GM23338 (cell line): Measurements from ENCODE around the gene SLC15A1. TPM values are rescaled to one million over a fixed set of nuclear protein-coding genes. Genes with fewer than 3 reads are reported as not detected.

Experiments used
- ATAC-seq: fragments of 200-7000 bp; cut with Tn5 transposase; 3 replicates; pipeline ENCODE4 v1.9.1; 2020
- DNase-seq: peaks from one replicate; pipeline ENCODE4 v3.0.0-alpha.2; 2015; ENCODE audit warnings: low spot score
- H2AFZ ChIP-seq: fragments of 200-600 bp; sonication (generic); 2 replicates; pipeline ENCODE4 v1.8.0; 2016; ENCODE audit warnings: antibody characterized with exemption, mild to moderate bottlenecking, moderate library complexity
- H3F3A ChIP-seq: fragments of 200-600 bp; sonication (generic); replicated peaks from 2 replicates; pipeline ENCODE4 v1.8.0; 2017; ENCODE audit warnings: antibody characterized with exemption, mixed run types, low read depth
- H3K27ac ChIP-seq: fragments of 200-600 bp; sonication (generic); 2 replicates; pipeline ENCODE4 v1.6.1; 2016; ENCODE audit warnings: low read depth
- H3K27me3 ChIP-seq: fragments of 200-600 bp; sonication (generic); 2 replicates; pipeline ENCODE4 v1.8.0; 2016; ENCODE audit warnings: mild to moderate bottlenecking, mixed run types, moderate library complexity; ENCODE audit not compliant: insufficient read depth
- H3K36me3 ChIP-seq: fragments of 200-600 bp; sonication (generic); 2 replicates; pipeline ENCODE4 v1.8.0; 2016; ENCODE audit warnings: mild to moderate bottlenecking; ENCODE audit not compliant: insufficient read depth
- H3K4me1 ChIP-seq: fragments of 200-600 bp; sonication (generic); 2 replicates; pipeline ENCODE4 v1.8.0; 2016; ENCODE audit warnings: mild to moderate bottlenecking, moderate library complexity; ENCODE audit not compliant: insufficient read depth
- H3K4me2 ChIP-seq: fragments of 200-600 bp; sonication (generic); 2 replicates; pipeline ENCODE4 v1.7.1; 2017; ENCODE audit warnings: mixed run types
- H3K4me3 ChIP-seq: fragments of 200-600 bp; sonication (generic); 2 replicates; pipeline ENCODE4 v1.6.1; 2016; ENCODE audit warnings: mixed run types
- H3K79me2 ChIP-seq: fragments of 200-600 bp; sonication (generic); replicated peaks from 2 replicates; pipeline ENCODE4 v1.8.0; 2017; ENCODE audit warnings: mild to moderate bottlenecking; ENCODE audit not compliant: insufficient read depth
- H3K9me2 ChIP-seq: fragments of 200-600 bp; sonication (generic); 2 replicates; pipeline ENCODE4 v1.8.0; 2017; ENCODE audit not compliant: insufficient read depth
- H4K20me1 ChIP-seq: fragments of 200-600 bp; sonication (generic); replicated peaks from 2 replicates; pipeline ENCODE4 v1.8.0; 2017; ENCODE audit warnings: mild to moderate bottlenecking; ENCODE audit not compliant: insufficient read depth
- H3K27ac Mint-ChIP-seq: 2 replicates; pipeline ENCODE4 v1.8.0; 2020; ENCODE audit warnings: inconsistent platforms, mild to moderate bottlenecking, moderate library complexity, mixed read lengths
- H3K27me3 Mint-ChIP-seq: 3 replicates; pipeline ENCODE4 v1.8.0; 2022; ENCODE audit warnings: low read depth, mild to moderate bottlenecking, moderate library complexity, mixed read lengths, inconsistent platforms; ENCODE audit not compliant: insufficient read depth, poor library complexity
- H3K36me3 Mint-ChIP-seq: 3 replicates; pipeline ENCODE4 v1.8.0; 2021; ENCODE audit warnings: low read depth, mild to moderate bottlenecking, inconsistent platforms, moderate library complexity, mixed read lengths
- H3K4me1 Mint-ChIP-seq: 3 replicates; pipeline ENCODE4 v1.8.0; 2020; ENCODE audit warnings: mild to moderate bottlenecking, inconsistent platforms, mixed read lengths
- H3K4me3 Mint-ChIP-seq: 3 replicates; pipeline ENCODE4 v1.8.0; 2021; ENCODE audit warnings: moderate library complexity, mild to moderate bottlenecking, inconsistent platforms, mixed read lengths
- H3K9me3 Mint-ChIP-seq: 3 replicates; pipeline ENCODE4 v1.8.0; 2020; ENCODE audit warnings: moderate library complexity, mild to moderate bottlenecking, inconsistent platforms, mixed read lengths
- CREB1 ChIP-seq: fragments of 250-450 bp; sonication (Bioruptor Pico); IDR thresholded peaks from 2 replicates; pipeline ENCODE4 v1.5.0; 2020; ENCODE audit warnings: low read depth, mild to moderate bottlenecking, moderate library complexity
- CTCF ChIP-seq, 2 experiments: fragments of 200-600 bp in 1 of 2; sonication (generic) in 1 of 2; conservative IDR thresholded peaks; 2 replicates each; pipeline versions ENCODE4 v1.5.1 to v1.6.1; 2016 to 2017; ENCODE audit warnings: antibody characterized with exemption in 2 of 2, low read depth in 2 of 2, mild to moderate bottlenecking in 2 of 2, moderate library complexity in 1 of 2
- EZH2phosphoT487 ChIP-seq: fragments of 200-600 bp; sonication (generic); IDR thresholded peaks from one replicate; pipeline ENCODE4 v1.8.1; 2018; ENCODE audit warnings: antibody characterized with exemption; ENCODE audit not compliant: unreplicated experiment
- NANOG ChIP-seq: IDR thresholded peaks from 2 replicates; pipeline ENCODE4 v1.6.1; 2016; ENCODE audit warnings: antibody characterized with exemption, borderline replicate concordance
- POLR2AphosphoS5 ChIP-seq: IDR thresholded peaks from 2 replicates; pipeline ENCODE4 v1.6.1; 2016; ENCODE audit warnings: antibody characterized with exemption, low read depth
- REST ChIP-seq: IDR thresholded peaks from one replicate; pipeline ENCODE4 v1.6.1; 2018; ENCODE audit warnings: antibody characterized with exemption; ENCODE audit not compliant: unreplicated experiment
- STAT1 ChIP-seq: IDR thresholded peaks from one replicate; pipeline ENCODE4 v1.6.1; 2016; ENCODE audit warnings: antibody characterized with exemption; ENCODE audit not compliant: unreplicated experiment
- ZNF114 ChIP-seq: fragments of 250-450 bp; sonication (Bioruptor Pico); IDR thresholded peaks from 2 replicates; pipeline ENCODE4 v1.5.0; 2020; ENCODE audit warnings: mild to moderate bottlenecking, moderate library complexity
- ZNF331 ChIP-seq: fragments of 250-450 bp; sonication (Bioruptor Pico); IDR thresholded peaks from 2 replicates; pipeline ENCODE4 v1.5.0; 2020; ENCODE audit warnings: low read depth, mild to moderate bottlenecking, moderate library complexity
- polyA plus RNA-seq: library from polyadenylated mRNA; unstranded; fragments of >200 nt; fragmentation: Nextera tagmentation; extraction: Ambion mirVana; gene quantifications from 2 replicates; pipeline ENCODE4 v1.2.1, GENCODE V29; 2016
- total RNA-seq: library from RNA; depleted of rRNA; stranded (reverse); fragments of >200 nt; shearing (Covaris generic); gene quantifications from 2 replicates; pipeline ENCODE4 v1.2.3, GENCODE V29; 2014
- TF ChIP-seq, protein P1 (sequence below): IDR thresholded peaks from 2 replicates; pipeline ENCODE4 v1.6.1; 2016; ENCODE audit warnings: antibody characterized with exemption

Gene SLC15A1
- total and polyA plus RNA-seq, 2 experiments from 2014 or later: 1.6 to 3.0 TPM

- Histone ChIP-seq H3K79me2 (no peaks in the 10 kb centered on the region), H2AFZ (peak overlapping the region; percentile 56; the same call in 1 of the 2 replicates), H3K36me3 (no peaks in the 10 kb centered on the region), H3K9me2 (0 out of 2 replicates have a peak, but pooled peaks cover 3% of the 10 kb centered on the region), H3K27me3 (no peaks in the 10 kb centered on the region), H3K27ac (no peak overlapping the region), H3F3A (no peaks in the 10 kb centered on the region), H3K4me1 (peaks cover 4% of the 10 kb centered on the region; the same call in 1 of the 2 replicates), H4K20me1 (no peaks in the 10 kb centered on the region), H3K4me3 (no peak overlapping the region), H3K4me2 (no peak overlapping the region)
- Mint-ChIP-seq H3K27me3 (peaks cover 2% of the 10 kb centered on the region), H3K36me3 (no peaks in the 10 kb centered on the region), H3K9me3 (no peaks in the 10 kb centered on the region), H3K4me3 (no peak overlapping the region), H3K27ac (no peak overlapping the region), H3K4me1 (peaks cover 26% of the 10 kb centered on the region)
- no peak for TF ChIP-seq EZH2phosphoT487
- TF ChIP-seq POLR2AphosphoS5: no peak
- TF ChIP-seq REST: no peak
- DNase-seq (no peak), ATAC-seq (no peak)
Measured at GRCh38 chr13:98676239-98676638, 76.2 kb downstream of the SLC15A1 start.

DNA sequence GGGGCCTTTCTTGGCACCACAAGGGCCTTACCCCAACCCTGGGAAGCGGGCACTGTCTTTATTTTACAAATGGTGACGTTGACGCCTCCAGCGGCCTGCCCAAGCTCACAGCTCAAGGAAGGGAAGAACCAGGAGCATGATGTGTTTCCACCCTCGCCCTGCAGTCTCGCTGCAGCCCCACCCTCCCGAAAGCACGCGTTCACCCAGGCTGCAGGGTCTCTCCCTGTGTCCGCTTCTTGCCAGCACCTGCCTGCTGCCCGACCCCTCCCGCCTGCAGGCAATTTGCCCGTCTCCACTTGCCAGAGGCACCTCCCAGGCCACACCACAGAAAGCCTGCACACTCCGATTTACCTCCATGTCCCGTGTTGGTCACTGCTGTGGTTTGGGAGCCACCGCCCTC, 76.6 kb downstream of the SLC15A1 start:
- Histone ChIP-seq H3K79me2 (no peaks in the 10 kb centered on the region), H3K9me2 (0 out of 2 replicates have a peak, but pooled peaks cover 3% of the 10 kb centered on the region), H3K27ac (no peak overlapping the region), H3K4me3 (no peak overlapping the region), H3K4me1 (peaks cover 4% of the 10 kb centered on the region; the same call in 1 of the 2 replicates), H2AFZ (no peak overlapping the region), H3F3A (no peaks in the 10 kb centered on the region), H3K36me3 (no peaks in the 10 kb centered on the region), H4K20me1 (no peaks in the 10 kb centered on the region), H3K27me3 (no peaks in the 10 kb centered on the region), H3K4me2 (no peak overlapping the region)
- Mint-ChIP-seq H3K27ac (no peak overlapping the region), H3K4me3 (no peak overlapping the region), H3K4me1 (peaks cover 26% of the 10 kb centered on the region), H3K9me3 (no peaks in the 10 kb centered on the region), H3K36me3 (no peaks in the 10 kb centered on the region), H3K27me3 (peaks cover 2% of the 10 kb centered on the region)
- no peak for DNase-seq
- TF ChIP-seq STAT1 (no peak), ZNF114 (CRISPR knock-in tag) (no peak), CTCF (conservative IDR thresholded peaks at IDR 0.05; ENCODE audit: low read depth in 2 of 2) (no peak), POLR2AphosphoS5 (no peak), REST (no peak), NANOG (no peak), CREB1 (CRISPR knock-in tag) (no peak), ZNF331 (CRISPR knock-in tag) (no peak)
- TF ChIP-seq, protein P1, sequence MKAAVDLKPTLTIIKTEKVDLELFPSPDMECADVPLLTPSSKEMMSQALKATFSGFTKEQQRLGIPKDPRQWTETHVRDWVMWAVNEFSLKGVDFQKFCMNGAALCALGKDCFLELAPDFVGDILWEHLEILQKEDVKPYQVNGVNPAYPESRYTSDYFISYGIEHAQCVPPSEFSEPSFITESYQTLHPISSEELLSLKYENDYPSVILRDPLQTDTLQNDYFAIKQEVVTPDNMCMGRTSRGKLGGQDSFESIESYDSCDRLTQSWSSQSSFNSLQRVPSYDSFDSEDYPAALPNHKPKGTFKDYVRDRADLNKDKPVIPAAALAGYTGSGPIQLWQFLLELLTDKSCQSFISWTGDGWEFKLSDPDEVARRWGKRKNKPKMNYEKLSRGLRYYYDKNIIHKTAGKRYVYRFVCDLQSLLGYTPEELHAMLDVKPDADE: no peak
- ATAC-seq: no peak
